Epithelial cell of prostate (primary cell): Measurements from ENCODE around the gene LMOD3.

Experiments
- DNase-seq: peaks from one replicate; pipeline ENCODE4 v3.0.0-alpha.2; 2011; ENCODE audit warnings: low read depth, low spot score
- H3K27ac ChIP-seq: fragments of 450-650 bp; 2 replicates; pipeline ENCODE4 v1.5.1; 2017; ENCODE audit warnings: mild to moderate bottlenecking

The LMOD3 gene

DNA sequence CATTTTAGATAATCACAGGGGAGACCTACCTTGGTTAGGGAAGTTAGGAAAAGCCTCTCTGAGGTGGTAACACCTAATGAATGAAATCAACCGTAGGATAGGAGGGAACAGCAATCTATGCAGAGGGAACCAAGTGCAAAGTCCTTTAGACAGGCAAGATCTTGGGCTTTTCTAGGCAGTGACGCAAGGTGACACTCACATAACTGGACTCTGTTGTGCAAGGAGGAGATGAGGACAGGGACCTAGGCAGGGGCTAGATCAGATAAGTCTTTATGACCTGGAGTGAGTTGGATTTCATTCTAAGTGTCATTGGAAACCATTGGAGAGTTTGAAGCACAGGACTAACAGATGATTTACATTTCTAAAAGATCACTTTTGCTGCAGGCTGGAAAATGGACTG, 4.6 kb upstream of the LMOD3 start:
- no peak overlapping the region for H3K27ac ChIP-seq
- no peak for DNase-seq

DNA sequence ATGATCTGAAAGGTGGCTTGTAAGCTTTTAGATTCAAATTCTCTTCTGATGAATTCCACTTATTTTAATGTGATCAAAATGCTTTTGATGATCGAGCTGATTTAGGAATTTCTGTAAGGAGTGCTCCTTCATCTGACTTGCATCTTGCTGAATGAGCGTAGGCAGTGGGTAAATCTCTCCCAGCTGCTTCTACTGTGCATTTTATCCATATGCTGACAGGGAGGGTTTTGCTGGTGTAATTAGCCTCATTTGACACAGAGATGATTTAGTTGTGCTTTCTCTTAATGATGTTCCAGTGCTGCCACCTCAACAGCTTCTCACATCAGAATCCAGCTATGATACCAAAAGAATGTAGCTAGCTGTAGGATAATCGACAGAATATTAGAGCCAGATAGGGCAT, 3.8 kb upstream of the LMOD3 start:
- H3K27ac ChIP-seq, result no peak overlapping the region
- DNase-seq, result no peak

DNA sequence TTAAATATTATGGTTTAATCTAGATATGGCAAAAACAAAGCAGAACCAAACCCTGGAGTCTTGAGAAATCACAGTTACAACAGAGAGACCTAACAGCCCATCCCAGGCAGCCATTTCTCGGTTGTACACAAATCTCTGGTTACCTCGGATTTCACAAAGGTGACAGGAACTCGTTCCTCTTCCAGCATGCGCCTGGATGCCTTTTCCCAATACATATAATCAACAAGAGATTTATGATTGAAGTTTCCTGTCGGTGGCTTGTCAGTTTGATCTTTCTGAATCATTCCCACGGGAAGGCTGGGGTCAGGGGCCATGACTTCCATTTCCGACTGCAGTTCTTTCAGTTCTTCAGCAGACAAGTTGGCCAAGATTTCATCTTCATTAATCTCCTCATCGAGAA, 445 bp downstream of the LMOD3 start:
- DNase-seq, result no peak
- no peak overlapping the region for H3K27ac ChIP-seq

DNA sequence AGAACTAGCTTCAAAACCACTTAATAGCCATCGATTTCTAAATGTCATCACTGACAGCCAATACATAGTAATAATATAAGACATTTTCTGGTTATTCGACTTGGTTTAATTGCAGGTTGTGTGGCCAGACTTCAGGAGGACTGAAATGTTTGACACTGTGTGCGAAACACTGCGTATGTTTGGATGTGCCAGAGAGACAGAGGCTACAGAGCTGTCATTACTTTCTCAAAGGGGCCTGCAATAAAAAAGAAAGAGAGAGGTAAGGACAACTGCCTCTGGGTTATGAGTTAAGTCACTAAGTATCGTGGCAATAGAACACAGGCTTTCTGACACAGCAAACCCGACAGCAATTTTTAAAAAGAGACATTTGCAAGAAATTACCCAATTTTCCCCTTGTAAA, 882 bp downstream of the LMOD3 start:
- DNase-seq, result no peak
- no peak overlapping the region for H3K27ac ChIP-seq

DNA sequence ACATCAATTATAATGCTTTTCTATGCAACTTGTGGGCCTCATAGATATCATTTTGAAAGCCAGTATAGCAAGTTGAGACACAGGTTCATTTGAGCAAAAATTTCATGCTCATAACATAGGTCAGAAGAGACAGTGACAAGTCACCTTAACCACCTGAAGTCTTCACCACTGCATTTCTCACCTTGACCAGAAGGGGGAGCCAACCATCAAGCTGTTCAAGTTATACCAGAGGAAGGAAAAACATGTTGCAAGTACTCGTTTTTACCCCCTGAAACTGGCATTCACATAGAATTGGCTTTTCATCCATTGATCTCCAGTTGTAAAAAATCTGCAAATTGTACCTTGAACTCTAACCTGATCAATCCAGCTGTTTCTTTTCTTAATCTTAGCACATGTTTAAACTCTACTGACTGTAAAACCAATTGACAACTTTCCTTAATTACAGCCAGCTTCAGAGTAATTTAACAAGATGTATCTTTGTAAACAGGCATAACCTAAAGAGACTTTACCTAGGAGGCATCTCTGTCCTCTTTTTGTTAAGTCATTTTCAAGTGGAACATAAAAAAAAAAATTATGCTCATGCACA, 1.4 kb downstream of the LMOD3 start:
- DNase-seq, result no peak
- H3K27ac ChIP-seq, result no peak overlapping the region

DNA sequence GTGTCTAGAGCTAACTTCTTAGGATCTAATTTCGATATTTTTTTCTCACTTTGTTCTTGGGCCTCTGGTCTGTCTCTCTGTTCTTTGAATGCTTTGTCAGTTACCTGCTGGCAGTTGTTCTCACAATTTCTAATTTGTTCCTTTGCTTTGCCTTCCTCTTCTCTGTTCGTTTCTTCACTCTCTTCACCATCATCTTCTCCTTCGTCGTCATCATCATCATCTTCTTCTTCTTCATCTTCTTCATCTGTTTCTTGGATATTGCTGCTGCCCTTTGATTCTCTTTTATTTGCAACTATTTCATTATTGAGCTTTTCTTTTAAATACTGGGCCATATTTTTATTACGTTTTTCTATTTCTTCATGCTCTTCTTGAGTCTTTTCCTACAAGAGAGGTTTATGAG, 2.7 kb downstream of the LMOD3 start:
- no peak overlapping the region for H3K27ac ChIP-seq
- DNase-seq, result no peak

DNA sequence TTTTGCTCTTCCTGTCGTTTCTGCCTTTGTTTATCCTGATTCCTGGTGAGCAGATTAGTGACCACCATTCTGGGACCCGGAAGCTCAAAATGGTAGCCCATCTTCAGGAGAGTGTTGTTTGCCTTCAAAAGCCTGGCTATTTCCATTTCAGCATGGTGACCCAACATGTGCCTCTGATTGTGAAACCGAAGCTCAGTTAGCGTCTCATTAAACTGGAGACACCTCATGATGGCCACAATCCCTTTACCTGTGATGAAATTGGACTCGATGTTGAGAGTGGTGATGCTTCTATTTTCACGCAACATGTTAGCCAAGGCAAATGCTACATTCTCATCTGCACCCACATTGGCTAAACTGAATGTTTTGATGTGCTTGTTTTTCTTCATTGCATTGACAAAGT, 3.3 kb downstream of the LMOD3 start:
- H3K27ac ChIP-seq, result no peak overlapping the region
- no peak for DNase-seq

DNA sequence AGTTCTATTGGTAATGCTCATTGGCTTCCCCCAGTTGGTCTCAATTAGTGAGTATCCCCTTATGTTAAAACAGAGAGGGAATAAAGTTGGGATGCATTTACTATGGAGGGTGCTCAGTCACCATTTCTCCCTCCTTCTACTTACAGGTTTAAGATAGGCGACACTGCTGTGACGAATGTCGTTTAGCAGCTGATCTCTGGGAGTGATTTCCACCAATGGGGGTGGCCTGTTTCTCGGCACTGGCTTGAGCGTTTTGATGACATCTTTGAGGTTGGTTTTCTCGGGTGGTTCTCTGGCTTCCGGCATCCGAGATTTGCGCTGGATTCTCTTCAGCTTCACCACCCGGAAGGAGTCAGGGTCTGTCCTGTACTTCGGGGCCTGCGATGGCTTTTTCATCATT, 3.8 kb downstream of the LMOD3 start:
- no peak overlapping the region for H3K27ac ChIP-seq
- no peak for DNase-seq

DNA sequence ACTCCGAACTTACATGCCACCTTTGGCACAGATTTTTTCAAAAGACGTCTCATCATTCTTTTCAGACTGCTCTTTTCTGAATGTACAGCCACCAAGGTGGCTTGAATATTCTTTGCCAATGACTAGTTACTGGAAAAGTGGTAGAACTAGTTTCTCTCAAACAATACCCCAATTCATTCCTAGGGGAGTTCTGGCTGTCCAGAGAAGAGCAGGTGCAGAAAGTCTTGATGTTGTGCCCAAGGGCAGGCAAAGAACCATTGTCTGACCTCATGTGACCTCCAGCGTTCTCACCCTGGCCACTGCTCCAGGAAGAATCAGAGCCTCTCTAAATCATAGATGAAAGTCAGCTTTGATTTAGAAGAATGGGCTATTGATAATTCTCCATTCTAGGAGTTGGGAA, 5.5 kb downstream of the LMOD3 start:
- peak overlapping the region; percentile 19 for H3K27ac ChIP-seq
- DNase-seq, result no peak

DNA sequence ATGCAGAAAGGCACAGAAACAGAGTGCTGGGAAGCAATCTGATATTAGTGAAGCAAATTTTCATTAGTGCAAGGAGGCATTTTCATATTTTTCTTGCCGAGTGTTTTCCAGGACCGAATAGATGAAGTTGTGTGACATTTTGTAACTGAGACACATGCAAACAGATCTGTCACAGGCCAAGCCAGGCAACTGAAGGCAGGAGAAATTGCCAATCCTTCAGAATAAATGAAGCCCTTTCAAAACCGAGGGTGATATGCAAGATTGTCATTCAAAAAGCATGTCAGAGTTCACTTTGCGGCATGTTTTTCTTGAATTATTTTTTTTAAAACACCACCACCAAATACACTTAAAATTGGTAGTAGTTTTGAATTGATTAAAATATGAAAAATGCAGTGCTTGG, 6.2 kb downstream of the LMOD3 start:
- H3K27ac ChIP-seq, result peak overlapping the region; percentile 19
- no peak for DNase-seq

DNA sequence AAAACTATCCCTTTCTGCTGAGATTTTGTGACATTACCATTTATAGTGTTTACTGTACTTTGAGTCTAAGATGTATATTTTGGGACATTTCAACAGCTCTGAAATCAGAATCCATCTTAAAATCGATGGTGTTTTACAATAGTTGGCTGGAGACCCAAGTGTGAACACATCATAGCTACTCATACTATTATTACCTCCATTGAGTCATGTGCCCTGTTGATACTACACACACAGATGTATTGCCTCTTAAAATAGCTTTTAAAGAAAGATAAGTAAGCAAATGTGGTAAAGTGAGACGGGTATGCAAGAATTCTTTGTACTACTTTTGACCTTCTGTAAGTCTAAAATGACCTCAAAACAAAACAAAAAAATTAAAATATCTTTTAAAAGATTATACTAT, 6.7 kb downstream of the LMOD3 start:
- no peak for DNase-seq

DNA sequence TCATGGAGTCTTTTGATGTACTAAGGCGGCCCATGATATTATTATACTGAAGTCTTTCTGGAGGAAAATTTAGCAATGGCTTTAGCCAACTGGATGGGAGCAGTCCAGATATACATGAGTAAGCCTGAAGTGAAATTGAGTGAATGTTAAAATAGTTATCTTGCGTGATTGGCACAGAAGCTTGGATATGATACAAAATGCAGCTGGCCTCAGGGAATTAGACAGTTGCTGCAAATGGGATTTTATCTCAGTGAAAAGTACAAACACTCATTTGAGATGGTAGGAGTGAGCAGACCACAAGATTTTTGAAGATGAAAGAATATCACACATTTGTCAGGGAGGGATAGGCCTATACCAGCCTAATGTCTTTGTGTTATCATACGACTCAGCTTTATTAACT, 8.9 kb downstream of the LMOD3 start:
- H3K27ac ChIP-seq, result no peak overlapping the region
- DNase-seq, result no peak

More for the DNA sequence above, 6.7 kb downstream of the LMOD3 start:
- H3K27ac ChIP-seq, result no peak overlapping the region

DNA sequence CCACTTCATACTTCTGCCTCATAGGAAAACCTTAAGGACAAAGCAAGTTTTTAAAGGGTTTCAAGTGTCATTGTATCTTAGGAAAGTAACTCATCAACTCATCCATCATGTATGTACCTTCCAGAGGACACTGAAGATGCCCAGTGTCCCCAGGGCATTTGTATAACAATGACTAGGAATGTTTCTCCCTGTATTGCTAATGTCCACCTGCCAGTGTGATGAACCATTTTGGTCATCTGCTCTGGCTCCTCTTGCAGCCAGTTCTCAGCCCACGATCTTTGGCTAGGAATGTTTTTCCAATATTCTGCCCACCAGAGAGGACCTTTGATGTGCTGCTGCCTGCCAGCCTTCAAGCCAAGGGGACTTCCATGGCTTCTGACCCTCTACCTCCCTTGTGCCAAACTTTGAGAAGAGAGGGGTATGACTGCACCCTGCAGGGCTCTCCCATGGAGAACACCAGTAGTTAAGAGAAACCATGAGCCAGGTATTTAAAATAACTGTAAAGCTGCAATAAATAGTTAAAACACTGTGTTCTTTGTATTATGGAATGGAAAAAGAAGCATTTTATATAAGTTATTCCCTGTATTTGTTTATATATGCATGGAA, 11.4 kb downstream of the LMOD3 start:
- no peak overlapping the region for H3K27ac ChIP-seq
- DNase-seq, result no peak

DNA sequence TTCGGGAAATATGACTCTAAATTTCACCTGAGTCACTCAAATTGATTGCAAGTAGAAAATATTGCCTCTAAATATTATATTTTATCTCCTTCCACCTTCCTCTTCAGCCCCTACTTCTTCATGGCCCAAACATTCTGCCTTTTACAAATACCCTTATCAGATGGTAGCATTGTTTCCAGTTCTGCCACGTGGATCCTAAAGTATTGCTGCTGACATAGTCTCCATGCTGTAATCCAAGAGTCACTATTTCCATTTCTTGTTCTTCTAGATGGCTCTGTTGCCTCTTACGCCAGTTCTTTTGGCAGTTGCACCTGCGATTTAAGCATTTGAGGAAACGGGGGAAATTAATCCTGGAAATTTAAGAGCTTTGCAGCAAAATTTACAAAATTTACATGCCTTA, 13.6 kb downstream of the LMOD3 start:
- no peak overlapping the region for H3K27ac ChIP-seq
- DNase-seq, result no peak

DNA sequence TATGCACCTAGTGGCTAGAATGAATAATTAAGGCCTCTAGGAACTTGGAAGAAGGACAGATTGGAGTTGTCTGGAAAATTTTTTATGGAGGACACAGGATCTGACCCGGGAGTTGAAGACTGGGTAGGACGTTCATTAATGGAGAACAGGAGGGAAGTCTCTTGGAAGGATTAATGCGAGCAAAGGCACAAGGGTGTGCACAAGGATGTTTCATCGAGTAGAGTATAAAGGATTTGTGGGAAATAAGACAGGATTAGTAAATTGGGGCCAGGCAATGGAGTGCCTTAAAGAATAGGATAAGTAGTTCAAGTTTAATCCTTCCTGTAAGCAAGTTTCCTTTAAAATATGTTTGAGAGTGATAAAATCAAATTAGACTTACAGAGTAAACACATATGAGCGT, 14.6 kb downstream of the LMOD3 start:
- H3K27ac ChIP-seq, result no peak overlapping the region
- no peak for DNase-seq

DNA sequence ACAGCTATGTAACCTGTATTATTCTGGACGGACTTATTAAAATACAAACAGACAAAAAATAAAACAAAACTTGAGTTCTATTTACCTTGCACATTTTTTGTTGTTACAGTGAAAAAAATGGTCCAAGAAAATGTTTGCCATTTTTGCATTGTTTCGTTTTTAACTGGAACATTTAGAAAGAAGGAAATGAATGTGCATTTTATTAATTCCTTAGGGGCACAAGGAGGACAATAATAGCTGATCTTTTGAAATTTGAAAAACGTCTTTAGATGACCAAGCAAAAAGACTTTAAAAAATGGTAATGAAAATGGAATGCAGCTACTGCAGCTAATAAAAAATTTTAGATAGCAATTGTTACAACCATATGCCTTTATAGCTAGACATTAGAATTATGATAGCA, 17.1 kb downstream of the LMOD3 start:
- no peak for DNase-seq

DNA sequence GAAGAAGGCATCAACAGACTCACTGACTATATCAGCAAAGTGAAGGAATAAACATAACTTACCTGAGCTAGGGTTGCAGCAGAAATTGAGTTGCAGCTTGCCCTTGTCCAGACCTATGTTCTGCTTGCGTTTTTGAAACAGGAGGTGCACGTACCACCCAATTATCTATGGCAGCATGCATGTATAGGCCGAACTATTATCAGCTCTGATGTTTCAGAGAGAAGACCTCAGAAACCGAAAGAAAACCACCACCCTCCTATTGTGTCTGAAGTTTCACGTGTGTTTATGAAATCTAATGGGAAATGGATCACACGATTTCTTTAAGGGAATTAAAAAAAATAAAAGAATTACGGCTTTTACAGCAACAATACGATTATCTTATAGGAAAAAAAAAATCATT, 17.8 kb downstream of the LMOD3 start:
- H3K27ac ChIP-seq, result no peak overlapping the region
- DNase-seq, result no peak

More for the DNA sequence above, 17.1 kb downstream of the LMOD3 start:
- no peak overlapping the region for H3K27ac ChIP-seq

DNA sequence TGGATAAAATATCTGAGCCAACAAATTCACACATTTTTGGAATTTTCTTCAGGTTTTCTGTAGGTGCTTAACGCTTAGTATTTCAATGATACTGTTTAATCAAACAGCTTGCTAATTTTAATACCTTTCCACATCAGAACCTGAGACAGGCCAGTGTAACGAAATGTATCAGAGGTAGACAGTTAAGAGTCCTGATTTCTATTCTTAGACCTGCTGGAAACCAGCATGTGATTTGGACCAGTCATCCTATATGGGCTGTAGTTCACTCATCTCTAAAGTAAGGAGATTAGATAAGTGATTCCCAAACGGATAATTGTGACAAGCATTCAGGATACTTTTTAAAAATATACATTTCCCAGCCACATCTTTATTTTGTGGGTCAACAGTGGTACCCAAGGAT, 19.3 kb downstream of the LMOD3 start:
- H3K27ac ChIP-seq, result no peak overlapping the region
- no peak for DNase-seq

DNA sequence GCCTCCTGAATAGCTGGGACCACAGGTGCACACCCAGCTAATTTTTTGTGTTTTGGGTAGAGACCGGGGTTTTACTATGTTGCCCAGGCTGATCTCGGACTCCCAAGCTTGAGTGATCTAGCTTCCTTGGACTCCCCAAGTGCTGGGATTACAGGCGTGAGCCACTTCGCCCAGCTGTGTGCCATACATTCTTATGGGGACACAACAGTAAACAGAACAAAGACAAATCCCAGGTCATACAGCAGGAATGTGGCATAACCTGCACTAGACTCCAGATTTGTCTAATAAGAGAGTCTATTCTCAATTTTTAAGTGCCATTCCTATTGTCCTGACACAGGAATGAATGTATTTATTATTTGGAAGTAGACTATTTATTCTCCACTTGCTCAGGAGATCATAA, 20.0 kb downstream of the LMOD3 start:
- peak overlapping the region; percentile 0 for H3K27ac ChIP-seq
- no peak for DNase-seq

DNA sequence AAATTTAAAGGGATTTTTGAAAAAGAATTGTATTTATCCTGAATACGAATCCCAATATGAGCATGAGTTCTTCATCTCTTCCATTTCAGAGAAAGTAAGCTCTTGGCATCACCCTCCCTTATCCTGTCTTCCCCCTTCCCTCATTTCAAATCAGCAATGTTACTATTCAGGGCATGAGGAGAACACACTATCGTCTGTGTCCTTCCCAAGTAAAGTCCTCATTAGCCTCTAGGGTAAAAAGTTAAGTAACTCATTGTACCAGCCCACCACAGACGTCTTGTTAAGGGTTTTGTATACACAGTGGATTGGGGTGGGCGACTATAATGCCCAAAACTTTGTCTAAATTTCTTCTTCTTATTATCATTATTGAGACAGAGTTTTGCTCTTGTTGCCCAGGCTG, 22.8 kb downstream of the LMOD3 start:
- DNase-seq, result no peak
- H3K27ac ChIP-seq, result no peak overlapping the region

DNA sequence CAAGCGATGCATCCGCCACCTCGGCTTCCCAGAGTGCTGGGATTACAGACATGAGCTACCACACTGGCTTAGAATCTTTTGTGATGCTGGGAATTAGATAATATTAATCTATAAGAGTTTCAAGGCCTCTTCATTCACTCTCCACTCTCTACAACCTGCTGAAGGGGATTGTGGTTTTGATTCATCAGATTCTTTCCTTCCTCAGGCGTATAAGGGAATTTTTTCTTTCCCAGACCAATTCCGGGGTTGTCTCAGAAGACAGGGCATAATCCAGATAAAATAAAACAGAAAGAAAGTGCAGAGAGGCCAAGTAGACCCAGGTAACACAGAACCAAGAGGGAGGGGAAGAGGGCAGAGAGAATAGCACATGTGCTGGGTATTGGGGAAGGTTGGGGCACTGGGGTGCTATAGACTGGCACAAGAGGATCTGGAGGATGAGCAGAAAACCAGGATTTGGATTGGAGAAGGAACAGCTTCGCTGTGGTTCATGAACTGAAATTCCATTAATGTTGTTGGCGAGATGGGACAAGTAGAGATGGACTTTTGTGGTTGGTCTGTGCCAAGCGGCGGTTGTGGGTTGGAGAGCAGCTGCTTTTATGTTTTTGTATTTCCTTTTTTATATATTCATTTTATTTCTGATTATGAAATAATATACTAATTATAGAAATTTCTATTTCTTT, 24.8 kb downstream of the LMOD3 start:
- no peak for DNase-seq
- peak overlapping the region; percentile 50 for H3K27ac ChIP-seq

DNA sequence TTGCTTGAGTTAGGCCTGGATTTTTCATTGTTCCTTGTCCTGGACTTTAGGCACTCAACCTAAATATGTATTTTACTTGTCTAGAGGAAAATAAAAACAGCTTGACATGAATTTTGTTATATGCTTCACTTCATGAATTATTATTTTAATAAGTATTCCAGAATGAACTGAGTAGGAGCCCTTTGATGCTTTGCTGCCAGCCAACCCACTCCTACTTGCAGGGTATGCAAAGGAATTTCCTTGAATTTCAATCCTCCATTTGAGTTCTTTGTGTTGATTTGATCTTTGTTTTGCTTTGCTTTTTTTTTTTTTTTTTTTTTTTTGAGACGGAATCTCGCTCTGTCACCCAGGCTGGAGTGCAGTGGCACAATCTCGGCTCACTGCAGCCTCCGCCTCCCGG, 26.1 kb downstream of the LMOD3 start:
- no peak overlapping the region for H3K27ac ChIP-seq
- DNase-seq, result no peak
